HCT116 (cell line): ENCODE results near the gene SRPK2. TPM values are rescaled to one million over a fixed set of nuclear protein-coding genes. Genes with fewer than 3 reads are reported as not detected.

Experiments
- ATAC-seq: fragments of 200-7000 bp; cut with Tn5 transposase; 2 replicates; pipeline ENCODE4 v1.9.1; 2020; ENCODE audit warnings: mild to moderate bottlenecking, moderate library complexity
- BruUV-seq: library from RNA; stranded (reverse); fragments of 400-500 nt; replicated peaks from 2 replicates; lab custom pipeline; 2021; lab: Mats Ljungman, UMichigan
- CTCF ChIA-PET: fragments of 300-600 bp; sonication (Branson Sonifier 250); formaldehyde crosslinking; loops from one replicate; lab custom pipeline; 2021; ENCODE audit warnings: antibody characterized with exemption; lab: Charles Lee
- POLR2A ChIA-PET: fragments of 300-600, 350-600 bp; sonication (Branson Sonifier 250); formaldehyde crosslinking; loops from one replicate; lab custom pipeline; 2021; ENCODE audit warnings: antibody characterized with exemption; lab: Charles Lee
- RAD21 ChIA-PET, 2 experiments: fragments of 300-600 bp; sonication (Branson Sonifier 250); formaldehyde crosslinking; loops; one replicate each; lab custom pipeline; 2023; ENCODE audit warnings: low total read pairs in 2 of 2; ENCODE audit not compliant: uncharacterized antibody in 2 of 2, unreplicated experiment in 2 of 2, low non-redundant PET in 1 of 2; lab: Charles Lee
- DNase-seq: peaks from one replicate; pipeline ENCODE4 v3.0.0-alpha.2; 2010; ENCODE audit warnings: low read depth, low spot score
- H2AFZ ChIP-seq: fragments of 200-600 bp; shearing (Covaris generic), sonication (generic); 2 replicates; pipeline ENCODE4 v1.6.1; 2017; ENCODE audit warnings: low read depth, mixed run types, mixed read lengths, antibody characterized with exemption, low read length; ENCODE audit not compliant: poor library complexity, severe bottlenecking
- H3K27ac ChIP-seq: 2 replicates; pipeline ENCODE4 v1.5.1; 2012; ENCODE audit warnings: low read depth, low read length
- H3K27me3 ChIP-seq: fragments of 200-600 bp; sonication (generic); 2 replicates; pipeline ENCODE4 v1.6.1; 2016; ENCODE audit warnings: mixed run types, low read length, mixed read lengths; ENCODE audit not compliant: insufficient read depth
- H3K36me3 ChIP-seq, 2 experiments: fragments of 200-500 bp in 1 of 2; fragments of 200-600 bp in 1 of 2; sonication (Bioruptor generic) in 1 of 2; sonication (generic) in 1 of 2; 2 replicates each; pipeline versions ENCODE4 v1.5.1 to v1.6.1; 2014 to 2016; ENCODE audit warnings: low read length in 2 of 2, inconsistent platforms in 1 of 2, mixed read lengths in 1 of 2, mixed run types in 1 of 2; ENCODE audit not compliant: insufficient read depth in 2 of 2, control insufficient read depth in 1 of 2
- H3K4me1 ChIP-seq, 2 experiments: fragments of 200-600 bp in 1 of 2; sonication (generic) in 1 of 2; 2 replicates each; pipeline versions ENCODE4 v1.5.1 to v1.6.1; 2012 to 2017; ENCODE audit warnings: low read length in 2 of 2, inconsistent platforms in 1 of 2, mild to moderate bottlenecking in 1 of 2, mixed read lengths in 1 of 2, mixed run types in 1 of 2, moderate library complexity in 1 of 2; ENCODE audit not compliant: insufficient read depth in 2 of 2, control insufficient read depth in 1 of 2
- H3K4me2 ChIP-seq: fragments of 200-600 bp; sonication (generic); 2 replicates; pipeline ENCODE4 v1.6.1; 2017; ENCODE audit warnings: mixed run types, low read length, mixed read lengths
- H3K4me3 ChIP-seq, 2 experiments: fragments of 200-600 bp in 1 of 2; sonication (generic) in 1 of 2; replicated peaks in 1 of 2; 2 replicates each; pipeline ENCODE4 v1.5.1; 2011 to 2016; ENCODE audit warnings: low read length in 2 of 2, control low read depth in 1 of 2, low read depth in 1 of 2, mild to moderate bottlenecking in 1 of 2, mixed read lengths in 1 of 2, mixed run types in 1 of 2
- H3K79me2 ChIP-seq: fragments of 200-600 bp; sonication (generic); 2 replicates; pipeline ENCODE4 v1.6.1; 2017; ENCODE audit warnings: mild to moderate bottlenecking, mixed run types, low read length, moderate library complexity, mixed read lengths; ENCODE audit not compliant: insufficient read depth
- H3K9ac ChIP-seq: fragments of 200-600 bp; sonication (generic); 2 replicates; pipeline ENCODE4 v1.6.1; 2016; ENCODE audit warnings: low read length, mixed read lengths
- H3K9me2 ChIP-seq: fragments of 200-600 bp; sonication (generic), shearing (Covaris generic); 2 replicates; pipeline ENCODE4 v1.6.1; 2017; ENCODE audit warnings: mixed run types, mild to moderate bottlenecking, moderate library complexity; ENCODE audit not compliant: insufficient read depth
- H3K9me3 ChIP-seq, 2 experiments: fragments of 200-500 bp in 1 of 2; fragments of 200-600 bp in 1 of 2; sonication (Bioruptor generic) in 1 of 2; sonication (generic) in 1 of 2; 2 replicates each; pipeline ENCODE4 v1.6.1; 2014 to 2017; ENCODE audit warnings: low read length in 2 of 2, mixed read lengths in 2 of 2, inconsistent platforms in 1 of 2, low read depth in 1 of 2, mild to moderate bottlenecking in 1 of 2, mixed run types in 1 of 2, moderate library complexity in 1 of 2; ENCODE audit not compliant: control insufficient read depth in 1 of 2, insufficient read depth in 1 of 2
- H4K20me1 ChIP-seq: fragments of 200-600 bp; sonication (generic), shearing (Covaris generic); 2 replicates; pipeline ENCODE4 v1.6.1; 2017; ENCODE audit warnings: mixed run types, mild to moderate bottlenecking, moderate library complexity; ENCODE audit not compliant: insufficient read depth
- CBX3 ChIP-seq: IDR thresholded peaks from 2 replicates; pipeline ENCODE4 v1.6.1; 2012; ENCODE audit warnings: low read depth
- CEBPB ChIP-seq: IDR thresholded peaks from 2 replicates; pipeline ENCODE4 v1.6.1; 2012; ENCODE audit warnings: low read depth
- ELF1 ChIP-seq: IDR thresholded peaks from 2 replicates; pipeline ENCODE4 v1.6.1; 2012; ENCODE audit warnings: low read depth, borderline replicate concordance
- EZH2 ChIP-seq: fragments of 200-600 bp; sonication (generic); IDR thresholded peaks from 2 replicates; pipeline ENCODE4 v1.6.1; 2017; ENCODE audit warnings: antibody characterized with exemption, mixed run types
- EZH2phosphoT487 ChIP-seq: fragments of 200-600 bp; IDR thresholded peaks from 2 replicates; pipeline ENCODE4 v1.6.1; 2018; ENCODE audit warnings: antibody characterized with exemption, borderline replicate concordance
- FOSL1 ChIP-seq: IDR thresholded peaks from 2 replicates; pipeline ENCODE4 v1.6.1; 2012; ENCODE audit warnings: low read depth
- JUND ChIP-seq: IDR thresholded peaks from 2 replicates; pipeline ENCODE4 v1.6.1; 2012
- POLR2A ChIP-seq: IDR thresholded peaks from 2 replicates; pipeline ENCODE4 v1.7.0; 2011; ENCODE audit warnings: borderline replicate concordance; ENCODE audit not compliant: insufficient read depth, insufficient read length; ENCODE audit errors: extremely low read depth
- SIN3A ChIP-seq: IDR thresholded peaks from 2 replicates; pipeline ENCODE4 v1.6.1; 2012; ENCODE audit warnings: low read depth
- ZNF274 ChIP-seq: fragments of 200-500 bp; sonication (Bioruptor generic); IDR thresholded peaks from 2 replicates; pipeline ENCODE4 v1.6.1; 2014; ENCODE audit warnings: mild to moderate bottlenecking, low read depth, low read length, inconsistent platforms
- intact Hi-C: fragments of 100-400 bp; cut with micrococcal nuclease; formaldehyde crosslinking; loops from 2 replicates; pipeline ENCODE4 v1.10.0; 2022
- total RNA-seq: library from RNA; stranded (reverse); gene quantifications from one replicate; pipeline ENCODE4 v1.2.1, GENCODE V29; 2021; ENCODE audit not compliant: unreplicated experiment
- TF ChIP-seq, protein P1 (sequence below), 3 experiments: fragments of 200-600 bp in 1 of 3; sonication (generic) in 1 of 3; IDR thresholded peaks in 2 of 3; conservative IDR thresholded peaks in 1 of 3; 2 replicates each; pipeline ENCODE4 v1.5.1; 2012 to 2017; ENCODE audit warnings: low read depth in 2 of 3, low read length in 2 of 3, antibody characterized with exemption in 1 of 3, borderline replicate concordance in 1 of 3, control low read depth in 1 of 3, mild to moderate bottlenecking in 1 of 3, mixed read lengths in 1 of 3, mixed run types in 1 of 3, moderate library complexity in 1 of 3; ENCODE audit not compliant: insufficient read depth in 1 of 3
- TF ChIP-seq, protein P2 (sequence below): IDR thresholded peaks from 2 replicates; pipeline ENCODE4 v1.6.1; 2012

SRPK2 gene
- total RNA-seq, 1 experiment from 2014 or later: 37.4 TPM

DNA sequence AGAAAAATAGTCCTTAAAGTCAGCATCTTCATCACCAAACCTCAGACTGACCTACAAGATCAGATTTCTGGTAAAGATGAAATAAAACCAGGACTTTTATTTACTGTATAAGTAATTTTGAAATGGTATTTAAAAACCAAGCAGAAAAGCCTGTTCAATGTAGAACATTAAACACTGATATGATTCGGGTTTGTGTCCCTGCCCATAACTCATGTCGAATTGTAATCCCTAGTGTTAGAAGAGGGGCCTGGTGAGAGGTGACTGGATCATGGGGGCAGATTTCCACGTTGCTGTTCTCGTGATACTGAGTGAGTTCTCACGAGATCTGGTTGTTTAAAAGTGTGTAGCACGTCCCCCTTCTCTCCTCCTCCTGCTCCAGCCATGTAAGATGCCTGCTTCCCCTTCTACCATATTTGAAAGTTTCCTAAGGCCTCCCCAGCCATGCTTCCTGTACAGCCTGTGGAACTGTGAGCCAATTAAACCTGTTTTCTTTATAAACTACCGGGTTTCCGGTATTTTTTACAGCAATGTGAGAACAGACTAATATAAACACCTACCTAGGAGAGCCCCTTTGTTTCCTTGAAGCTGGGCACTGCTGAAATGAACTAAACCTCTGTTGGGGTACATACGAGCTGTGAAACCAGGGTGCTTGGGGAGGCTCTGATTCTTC, 254.6 kb downstream of the SRPK2 start:
- H3K27ac ChIP-seq: no peak overlapping the region
- BruUV-seq: no TSS peak
- RAD21 ChIA-PET: no interaction called here
- H3K9ac ChIP-seq: no peak overlapping the region
- no peak overlapping the region for H3K4me2 ChIP-seq
- H2AFZ ChIP-seq: no peak overlapping the region
- no peaks in the 10 kb centered on the region for H3K36me3 ChIP-seq
- H4K20me1 ChIP-seq: no peaks in the 10 kb centered on the region
- CTCF ChIA-PET: no interaction called here
- H3K4me3 ChIP-seq: no peak overlapping the region
- ATAC-seq (no peak), DNase-seq (no peak)
- H3K9me3 ChIP-seq: no peaks in the 10 kb centered on the region
- H3K27me3 ChIP-seq: no peaks in the 10 kb centered on the region
- intact Hi-C loops: no loop called here
- H3K4me1 ChIP-seq: peaks cover 0 to 11% of the 10 kb centered on the region in 2 experiments; a peak in 1 of 4 replicates
- peaks cover 8% of the 10 kb centered on the region; the same call in 1 of the 2 replicates for H3K79me2 ChIP-seq
- POLR2A ChIA-PET: no interaction called here
- no peaks in the 10 kb centered on the region for H3K9me2 ChIP-seq
- TF ChIP-seq EZH2 (no peak), JUND (no peak), SIN3A (no peak), ELF1 (no peak), FOSL1 (no peak)
- TF ChIP-seq, protein P1, sequence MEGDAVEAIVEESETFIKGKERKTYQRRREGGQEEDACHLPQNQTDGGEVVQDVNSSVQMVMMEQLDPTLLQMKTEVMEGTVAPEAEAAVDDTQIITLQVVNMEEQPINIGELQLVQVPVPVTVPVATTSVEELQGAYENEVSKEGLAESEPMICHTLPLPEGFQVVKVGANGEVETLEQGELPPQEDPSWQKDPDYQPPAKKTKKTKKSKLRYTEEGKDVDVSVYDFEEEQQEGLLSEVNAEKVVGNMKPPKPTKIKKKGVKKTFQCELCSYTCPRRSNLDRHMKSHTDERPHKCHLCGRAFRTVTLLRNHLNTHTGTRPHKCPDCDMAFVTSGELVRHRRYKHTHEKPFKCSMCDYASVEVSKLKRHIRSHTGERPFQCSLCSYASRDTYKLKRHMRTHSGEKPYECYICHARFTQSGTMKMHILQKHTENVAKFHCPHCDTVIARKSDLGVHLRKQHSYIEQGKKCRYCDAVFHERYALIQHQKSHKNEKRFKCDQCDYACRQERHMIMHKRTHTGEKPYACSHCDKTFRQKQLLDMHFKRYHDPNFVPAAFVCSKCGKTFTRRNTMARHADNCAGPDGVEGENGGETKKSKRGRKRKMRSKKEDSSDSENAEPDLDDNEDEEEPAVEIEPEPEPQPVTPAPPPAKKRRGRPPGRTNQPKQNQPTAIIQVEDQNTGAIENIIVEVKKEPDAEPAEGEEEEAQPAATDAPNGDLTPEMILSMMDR (IDR thresholded peaks at IDR 0.05 in 2 of 3, conservative IDR thresholded peaks at IDR 0.05 in 1 of 3; ENCODE audit: borderline replicate concordance in 1 of 3, insufficient read depth in 1 of 3, low read depth in 2 of 3, low read length in 2 of 3): no peak

- no peak for ATAC-seq
- no TSS peak for BruUV-seq
- Histone ChIP-seq H3K9me2 (no peaks in the 10 kb centered on the region), H3K4me2 (no peak overlapping the region), H3K9ac (no peak overlapping the region), H3K4me3 (no peak overlapping the region), H3K9me3 (no peaks in the 10 kb centered on the region), H3K27ac (no peak overlapping the region), H2AFZ (no peak overlapping the region), H3K4me1 (peaks cover 0 to 11% of the 10 kb centered on the region in 2 experiments; a peak in 1 of 4 replicates), H3K36me3 (no peaks in the 10 kb centered on the region), H3K79me2 (peaks cover 8% of the 10 kb centered on the region; the same call in 1 of the 2 replicates), H4K20me1 (no peaks in the 10 kb centered on the region), H3K27me3 (no peaks in the 10 kb centered on the region)
- RAD21 ChIA-PET: no interaction called here
- intact Hi-C loops: no loop called here
- CTCF ChIA-PET: no interaction called here
- POLR2A ChIA-PET: no interaction called here
- no peak for DNase-seq
- no peak for TF ChIP-seq EZH2phosphoT487
- TF ChIP-seq FOSL1: no peak
- TF ChIP-seq CBX3: no peak
- no peak for TF ChIP-seq ZNF274
- TF ChIP-seq, protein P2, sequence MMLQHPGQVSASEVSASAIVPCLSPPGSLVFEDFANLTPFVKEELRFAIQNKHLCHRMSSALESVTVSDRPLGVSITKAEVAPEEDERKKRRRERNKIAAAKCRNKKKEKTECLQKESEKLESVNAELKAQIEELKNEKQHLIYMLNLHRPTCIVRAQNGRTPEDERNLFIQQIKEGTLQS: no peak
- no peak for TF ChIP-seq POLR2A
- TF ChIP-seq SIN3A: no peak
- TF ChIP-seq, protein P1 (IDR thresholded peaks at IDR 0.05 in 2 of 3, conservative IDR thresholded peaks at IDR 0.05 in 1 of 3; ENCODE audit: borderline replicate concordance in 1 of 3, insufficient read depth in 1 of 3, low read depth in 2 of 3, low read length in 2 of 3): no peak
- no peak for TF ChIP-seq CEBPB
- no peak for TF ChIP-seq JUND
- TF ChIP-seq EZH2: no peak
Measured at GRCh38 chr7:105133358-105133757, 255.4 kb downstream of the SRPK2 start.
